Naive thymus-derived CD4-positive, alpha-beta T cell (primary cell): Measurements from ENCODE around the gene SOCS1. TPM values are rescaled to one million over a fixed set of nuclear protein-coding genes. Genes with fewer than 3 reads are reported as not detected.

Experiments
- ATAC-seq: fragments of 150-1000 bp; cut with Tn5 transposase; 2 replicates; pipeline ENCODE4 v1.10.0; 2021; ENCODE audit warnings: mild to moderate bottlenecking, moderate library complexity
- CTCF ChIA-PET: fragments of 350-600 bp; sonication (Branson Sonifier 250); formaldehyde crosslinking; loops from one replicate; lab custom pipeline; 2021; ENCODE audit warnings: antibody characterized with exemption; lab: Charles Lee
- POLR2A ChIA-PET: fragments of 350-600 bp; sonication (Branson Sonifier 250); formaldehyde crosslinking; loops from one replicate; lab custom pipeline; 2021; ENCODE audit warnings: antibody characterized with exemption, inconsistent platforms; lab: Charles Lee
- DNase-seq, 9 donors: peaks; one replicate each; pipeline versions ENCODE4 v3.0.0 to v3.0.0-alpha.2; 2020 to 2022; ENCODE audit warnings: mixed read lengths in 1 of 9
- H3K27ac ChIP-seq: one replicate; pipeline ENCODE4 v1.7.0; 2013; ENCODE audit warnings: mild to moderate bottlenecking, low read depth, low read length, moderate library complexity
- H3K27me3 ChIP-seq, 2 donors: one replicate each; pipeline ENCODE4 v1.7.0; 2013; ENCODE audit warnings: low read length in 2 of 2, mild to moderate bottlenecking in 2 of 2, moderate library complexity in 2 of 2; ENCODE audit not compliant: control insufficient read depth in 2 of 2, insufficient read depth in 2 of 2
- H3K36me3 ChIP-seq, 3 experiments: 1 replicate in 2 of 3; 2 replicates in 1 of 3; pipeline ENCODE4 v1.7.0; 2013; ENCODE audit warnings: low read length in 3 of 3, mild to moderate bottlenecking in 3 of 3, moderate library complexity in 1 of 3; ENCODE audit not compliant: insufficient read depth in 3 of 3, control insufficient read depth in 2 of 3
- H3K4me1 ChIP-seq, 2 donors: one replicate each; pipeline ENCODE4 v1.7.0; 2013; ENCODE audit warnings: low read length in 2 of 2, mild to moderate bottlenecking in 2 of 2, moderate library complexity in 1 of 2; ENCODE audit not compliant: control insufficient read depth in 2 of 2, insufficient read depth in 2 of 2
- H3K4me3 ChIP-seq: 2 replicates; pipeline ENCODE4 v1.7.0; 2013; ENCODE audit warnings: mild to moderate bottlenecking, low read length
- H3K9me3 ChIP-seq, 3 experiments: 1 replicate in 2 of 3; 2 replicates in 1 of 3; pipeline ENCODE4 v1.7.0; 2013; ENCODE audit warnings: low read length in 3 of 3; ENCODE audit not compliant: control insufficient read depth in 2 of 3
- H3K27ac Mint-ChIP-seq, 9 donors: one replicate each; pipeline ENCODE4 v1.8.0; 2020 to 2022; ENCODE audit warnings: mixed read lengths in 9 of 9, mild to moderate bottlenecking in 8 of 9, moderate library complexity in 5 of 9, inconsistent platforms in 2 of 9
- H3K27me3 Mint-ChIP-seq, 5 donors: one replicate each; pipeline ENCODE4 v1.8.0; 2021 to 2022; ENCODE audit warnings: mixed read lengths in 5 of 5, mild to moderate bottlenecking in 1 of 5
- H3K36me3 Mint-ChIP-seq, 5 donors: one replicate each; pipeline ENCODE4 v1.8.0; 2020 to 2022; ENCODE audit warnings: mixed read lengths in 5 of 5, mild to moderate bottlenecking in 3 of 5, inconsistent platforms in 1 of 5
- H3K4me1 Mint-ChIP-seq, 7 donors: one replicate each; pipeline ENCODE4 v1.8.0; 2020 to 2022; ENCODE audit warnings: mixed read lengths in 7 of 7, mild to moderate bottlenecking in 3 of 7, inconsistent platforms in 1 of 7
- H3K4me3 Mint-ChIP-seq, 10 donors: one replicate each; pipeline ENCODE4 v1.8.0; 2020 to 2022; ENCODE audit warnings: mild to moderate bottlenecking in 10 of 10, mixed read lengths in 10 of 10, moderate library complexity in 6 of 10, inconsistent platforms in 2 of 10
- H3K9me3 Mint-ChIP-seq, 11 donors: one replicate each; pipeline ENCODE4 v1.8.0; 2020 to 2022; ENCODE audit warnings: mixed read lengths in 11 of 11, mild to moderate bottlenecking in 4 of 11, inconsistent platforms in 1 of 11, moderate library complexity in 1 of 11
- intact Hi-C, 2 donors: fragments of 100-400 bp; cut with micrococcal nuclease; formaldehyde crosslinking; loops; one replicate each; pipeline ENCODE4 v1.15.1; 2023
- polyA plus RNA-seq, 2 donors: library from polyadenylated mRNA; unstranded; fragments of 300-500 nt; fragmentation: Illumina TruSeq; gene quantifications; one replicate each; pipeline ENCODE4 v1.2.3, GENCODE V29; 2021
- total RNA-seq, 6 experiments: library from RNA in 5 of 6; stranded (reverse) in 5 of 6; gene quantifications; 1 replicate in 5 of 6; 2 replicates in 1 of 6; pipeline ENCODE4 v1.2.3 and lab custom pipeline; 2021 to 2026

The SOCS1 gene
- total and polyA plus RNA-seq, 7 experiments from 2014 or later, result 12.8 to 191 (median 16.1) TPM

- peak overlapping the region; percentile 76 to 96 (median 86) for H3K27ac Mint-ChIP-seq
- peaks cover 0 to 4% (median 0%) of the 10 kb centered on the region in 5 donors for H3K27me3 Mint-ChIP-seq
- Histone ChIP-seq H3K9me3 (no peaks in the 10 kb centered on the region), H3K27ac (peak overlapping the region; percentile 57), H3K27me3 (no peaks in the 10 kb centered on the region), H3K36me3 (peaks cover 0 to 8% (median 0%) of the 10 kb centered on the region in 3 experiments), H3K4me1 (peaks cover 34 to 38% of the 10 kb centered on the region in 2 donors), H3K4me3 (peak overlapping the region; percentile 22)
- ChIA-PET CTCF (interaction anchor here (0.9 to 6.0 kb wide), 5 partner anchors 19 to 289 kb away, joined by 3 to 29 read pairs (median 5); no protein-coding TSS in a partner anchor), POLR2A (interaction anchor here (0.6 to 8.2 kb wide), 9 partner anchors 10 to 466 kb away, joined by 3 to 244 read pairs (median 4); partner anchors contain the start of gene TNP2)
- peaks cover 0 to 2% (median 0%) of the 10 kb centered on the region in 11 donors for H3K9me3 Mint-ChIP-seq
- peak overlapping the region; percentile 59 to 95 (median 76) for H3K4me3 Mint-ChIP-seq
- peak in 7 of 9 donors; percentile 43 to 72 (median 63) for DNase-seq
- H3K4me1 Mint-ChIP-seq, result peaks cover 16 to 57% (median 49%) of the 10 kb centered on the region in 7 donors
- H3K36me3 Mint-ChIP-seq, result peaks cover 0 to 11% (median 0%) of the 10 kb centered on the region in 5 donors
- intact Hi-C loops, result loop anchor here (1.0 to 10.0 kb wide), 13 partner anchors 38 to 1543 kb away; partner anchors contain the start of genes CPPED1 (in 1 of the 2), GSPT1 (in 1 of the 2), LITAF (in 1 of the 2) and NUBP1 (in 1 of the 2)
- peak; percentile 4 for ATAC-seq
These were observed 2.8 kb upstream of the SOCS1 start for GRCh38 chr16:11258553-11259492.

GRCh38 chr16:11257131-11257938 lies 1.3 kb upstream of the SOCS1 start:
- H3K27ac Mint-ChIP-seq, result peak overlapping the region; percentile 88 to 97 (median 94)
- CTCF ChIA-PET, result interaction anchor here (0.6 to 6.0 kb wide), 10 partner anchors 24 to 294 kb away, joined by 3 to 31 read pairs (median 6); no protein-coding TSS in a partner anchor
- ATAC-seq (peak; percentile 28), DNase-seq (peak in 8 of 9 donors; percentile 26 to 64 (median 40))
- intact Hi-C loops, result loop anchor here (1.0 to 10.0 kb wide), 14 partner anchors 40 to 1545 kb away; partner anchors contain the start of genes ZC3H7A (in 2 of the 2), CPPED1 (in 1 of the 2), GSPT1 (in 1 of the 2) and LITAF (in 1 of the 2)
- peaks cover 12 to 54% (median 50%) of the 10 kb centered on the region in 7 donors for H3K4me1 Mint-ChIP-seq
- peaks cover 0 to 4% (median 0%) of the 10 kb centered on the region in 5 donors for H3K27me3 Mint-ChIP-seq
- peaks cover 0 to 26% (median 4%) of the 10 kb centered on the region in 5 donors for H3K36me3 Mint-ChIP-seq
- H3K27ac ChIP-seq, result peak overlapping the region; percentile 97
- H3K9me3 ChIP-seq, result no peaks in the 10 kb centered on the region
- peaks cover 0 to 2% (median 0%) of the 10 kb centered on the region in 11 donors for H3K9me3 Mint-ChIP-seq
- peak overlapping the region; percentile 91 to 98 (median 94) for H3K4me3 Mint-ChIP-seq
- peaks cover 0 to 8% (median 6%) of the 10 kb centered on the region in 3 experiments for H3K36me3 ChIP-seq
- no peaks in the 10 kb centered on the region for H3K27me3 ChIP-seq
- H3K4me1 ChIP-seq, result peaks cover 39 to 40% of the 10 kb centered on the region in 2 donors
- POLR2A ChIA-PET, result interaction anchor here (0.6 to 8.2 kb wide), 15 partner anchors 7 to 946 kb away, joined by 3 to 244 read pairs (median 7); no protein-coding TSS in a partner anchor
- peak overlapping the region; percentile 85 for H3K4me3 ChIP-seq

GRCh38 chr16:11256661-11257130 lies 692 bp upstream of the SOCS1 start:
- peaks cover 0 to 4% (median 0%) of the 10 kb centered on the region in 5 donors for H3K27me3 Mint-ChIP-seq
- ChIA-PET CTCF (interaction anchor here (0.6 to 6.0 kb wide), 13 partner anchors 21 to 293 kb away, joined by 3 to 31 read pairs (median 5); no protein-coding TSS in a partner anchor), POLR2A (interaction anchor here (0.9 to 8.2 kb wide), 32 partner anchors 8 to 411 kb away, joined by 3 to 244 read pairs (median 6); partner anchors contain the start of genes CLEC16A and TNP2)
- ATAC-seq (no peak), DNase-seq (peak in 2 of 9 donors; percentile 12 to 68)
- Histone ChIP-seq H3K36me3 (peaks cover 0 to 8% (median 6%) of the 10 kb centered on the region in 3 experiments), H3K4me1 (peaks cover 45 to 46% of the 10 kb centered on the region in 2 donors), H3K27ac (peak overlapping the region; percentile 97), H3K9me3 (no peaks in the 10 kb centered on the region), H3K27me3 (no peaks in the 10 kb centered on the region), H3K4me3 (peak overlapping the region; percentile 85)
- H3K36me3 Mint-ChIP-seq, result peaks cover 0 to 33% (median 4%) of the 10 kb centered on the region in 5 donors
- H3K4me1 Mint-ChIP-seq, result peaks cover 17 to 60% (median 56%) of the 10 kb centered on the region in 7 donors
- H3K9me3 Mint-ChIP-seq, result peaks cover 0 to 2% (median 0%) of the 10 kb centered on the region in 11 donors
- H3K4me3 Mint-ChIP-seq, result peak overlapping the region; percentile 91 to 98 (median 94)
- intact Hi-C loops, result loop anchor here (1.0 to 10.0 kb wide), 17 partner anchors 41 to 1546 kb away; partner anchors contain the start of genes ZC3H7A (in 2 of the 2), CPPED1 (in 1 of the 2), DEXI (in 1 of the 2) and GSPT1 (in 1 of the 2)
- peak overlapping the region; percentile 88 to 97 (median 96) for H3K27ac Mint-ChIP-seq

GRCh38 chr16:11254913-11255736 lies 879 bp downstream of the SOCS1 start:
- Mint-ChIP-seq H3K36me3 (peaks cover 0 to 42% (median 4%) of the 10 kb centered on the region in 5 donors), H3K27me3 (peaks cover 0 to 2% (median 0%) of the 10 kb centered on the region in 5 donors), H3K9me3 (peaks cover 0 to 2% (median 0%) of the 10 kb centered on the region in 11 donors), H3K27ac (peak overlapping the region; percentile 59 to 84 (median 80)), H3K4me3 (peak overlapping the region; percentile 68 to 91 (median 86)), H3K4me1 (peaks cover 24 to 67% (median 63%) of the 10 kb centered on the region in 7 donors)
- peaks cover 0 to 8% (median 6%) of the 10 kb centered on the region in 3 experiments for H3K36me3 ChIP-seq
- ATAC-seq (peak; percentile 36), DNase-seq (peak in 8 of 9 donors; percentile 63 to 87 (median 80))
- CTCF ChIA-PET, result interaction anchor here (0.7 to 6.0 kb wide), 17 partner anchors 9 to 313 kb away, joined by 3 to 31 read pairs (median 4); partner anchors contain the start of gene DEXI
- H3K9me3 ChIP-seq, result no peaks in the 10 kb centered on the region
- intact Hi-C loops, result loop anchor here (1.0 to 10.0 kb wide), 15 partner anchors 22 to 1547 kb away; partner anchors contain the start of genes CPPED1 (in 1 of the 2), GSPT1 (in 1 of the 2), LITAF (in 1 of the 2) and NUBP1 (in 1 of the 2)
- H3K27ac ChIP-seq, result peak overlapping the region; percentile 97
- POLR2A ChIA-PET, result interaction anchor here (0.6 to 8.2 kb wide), 38 partner anchors 9 to 542 kb away, joined by 3 to 244 read pairs (median 6); partner anchors contain the start of genes CLEC16A, DEXI and TNP2
- peak overlapping the region; percentile 85 for H3K4me3 ChIP-seq
- H3K27me3 ChIP-seq, result no peaks in the 10 kb centered on the region
- H3K4me1 ChIP-seq, result peaks cover 48 to 52% of the 10 kb centered on the region in 2 donors
